K562 (cell line): ENCODE results near the gene TTC19. TPM values are rescaled to one million over a fixed set of nuclear protein-coding genes. Genes with fewer than 3 reads are reported as not detected.

Experiments used
- CREB3L1 ChIP-seq: fragments of 450-650 bp; IDR thresholded peaks from 2 replicates; pipeline ENCODE4 v1.6.1; 2014; ENCODE audit warnings: low read depth, mild to moderate bottlenecking, moderate library complexity, borderline replicate concordance
- DEAF1 ChIP-seq: fragments of 450-650 bp; formaldehyde crosslinking; IDR thresholded peaks from 2 replicates; pipeline ENCODE4 v1.4.0; 2020; ENCODE audit warnings: mild to moderate bottlenecking, moderate library complexity
- FOXA1 ChIP-seq: fragments of 450-650 bp; IDR thresholded peaks from 2 replicates; pipeline ENCODE4 v1.6.1; 2016; ENCODE audit warnings: mild to moderate bottlenecking, borderline replicate concordance
- GABPB1 ChIP-seq: sonication (generic); formaldehyde crosslinking; IDR thresholded peaks from 2 replicates; pipeline ENCODE4 v1.8.0; 2022; ENCODE audit warnings: mild to moderate bottlenecking, missing genetic modification reagents
- MTA1 ChIP-seq: fragments of 450-650 bp; IDR thresholded peaks from 2 replicates; pipeline ENCODE4 v1.6.1; 2017; ENCODE audit warnings: borderline replicate concordance
- PATZ1 ChIP-seq: fragments of 250-450 bp; sonication (Bioruptor Pico); IDR thresholded peaks from 2 replicates; pipeline ENCODE4 v1.5.0; 2020; ENCODE audit warnings: mild to moderate bottlenecking, borderline replicate concordance
- TAF9B ChIP-seq: fragments of 450-650 bp; IDR thresholded peaks from 2 replicates; pipeline ENCODE4 v1.6.1; 2018; ENCODE audit warnings: mild to moderate bottlenecking; ENCODE audit not compliant: partially characterized antibody
- TFAP4 ChIP-seq: sonication (generic); formaldehyde crosslinking; IDR thresholded peaks from 2 replicates; pipeline ENCODE4 v1.8.0; 2022; ENCODE audit warnings: missing genetic modification reagents, mild to moderate bottlenecking, moderate library complexity, borderline replicate concordance
- XRCC5 ChIP-seq: fragments of 200-400 bp; formaldehyde crosslinking; IDR thresholded peaks from 2 replicates; pipeline ENCODE4 v1.6.1; 2017; ENCODE audit warnings: low read depth, mild to moderate bottlenecking, low read length
- ZBTB11 ChIP-seq, 3 experiments: fragments of 200-800 bp in 1 of 3; fragments of 250-450 bp in 1 of 3; fragments of 450-650 bp in 1 of 3; sonication (Bioruptor Pico) in 1 of 3; sonication (Bioruptor generic) in 1 of 3; formaldehyde crosslinking in 1 of 3; IDR thresholded peaks; 2 replicates each; pipeline versions ENCODE4 v1.6.1 to v1.8.0; 2016 to 2022; ENCODE audit warnings: mild to moderate bottlenecking in 2 of 3, missing genetic modification characterization in 2 of 3, missing compliant biosample characterization in 1 of 3, moderate library complexity in 1 of 3
- ZC3H11A ChIP-seq: IDR thresholded peaks from 2 replicates; pipeline ENCODE4 v1.6.1; 2012; ENCODE audit warnings: low read depth, low read length, improper control_type of control experiment
- ZNF316 ChIP-seq: fragments of 450-650 bp; IDR thresholded peaks from 2 replicates; pipeline ENCODE4 v1.6.1; 2016
- ZNF444 ChIP-seq: fragments of 250-450 bp; sonication (Bioruptor Pico); IDR thresholded peaks from 2 replicates; pipeline ENCODE4 v1.4.0; 2020; ENCODE audit warnings: mild to moderate bottlenecking, moderate library complexity
- ZNF668 ChIP-seq: fragments of 250-450 bp; sonication (Bioruptor Pico); IDR thresholded peaks from 2 replicates; pipeline ENCODE4 v1.8.0; 2022; ENCODE audit warnings: mild to moderate bottlenecking, inconsistent platforms
- polyA plus RNA-seq, 8 experiments: library from polyadenylated mRNA; depleted of rRNA in 4 of 8; stranded (reverse) in 5 of 8; unstranded in 3 of 8; fragments of >200 nt; fragmentation: Nextera tagmentation in 2 of 8; fragmentation: Illumina TruSeq in 1 of 8; extraction: Ambion mirVana in 2 of 8; extraction: Trizol in 1 of 8; gene quantifications; 2 replicates each; pipeline versions ENCODE4 v1.2.1 to v1.2.3, GENCODE V29; 2011 to 2014; ENCODE audit warnings: inconsistent platforms in 1 of 8, missing spikeins in 1 of 8
- total RNA-seq, 7 experiments: library from RNA; depleted of rRNA in 6 of 7; stranded (reverse); fragments of >200 nt in 6 of 7; fragmentation: Illumina TruSeq in 2 of 7; extraction: Trizol in 2 of 7; gene quantifications; 2 replicates each; pipeline versions ENCODE4 v1.2.1 to v1.2.3, GENCODE V29; 2011 to 2021; ENCODE audit warnings: low replicate concordance in 1 of 7
- TF ChIP-seq, protein P1 (sequence below): sonication (generic); formaldehyde crosslinking; IDR thresholded peaks from 2 replicates; pipeline ENCODE4 v1.8.0; 2022; ENCODE audit warnings: missing genetic modification reagents, mild to moderate bottlenecking, borderline replicate concordance

Gene TTC19
- total and polyA plus RNA-seq, 9 of the 15 experiments (the other 6 are each of a cell fraction or from before 2014, with no cell fraction given) = 8.1 to 60.8 (median 25.3) TPM

DNA sequence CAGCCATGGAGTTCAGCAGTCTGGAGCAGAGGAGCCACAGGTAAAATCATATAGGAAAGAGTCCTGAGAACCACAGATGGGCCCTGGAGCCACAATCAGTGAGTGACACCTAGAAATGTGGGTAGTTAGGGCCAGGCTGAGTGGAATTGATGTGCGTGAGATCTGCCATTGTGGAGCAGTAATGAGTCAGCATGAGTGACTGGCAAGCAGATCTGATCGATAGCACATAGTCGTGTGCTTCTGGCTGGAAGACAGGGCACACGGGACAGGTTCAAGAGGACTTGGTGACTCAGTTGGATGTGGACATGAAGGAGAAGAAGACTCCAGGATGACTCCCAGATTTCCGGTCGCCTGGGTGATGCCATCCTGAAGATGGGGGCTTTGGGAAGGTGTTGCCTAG is 42.4 kb upstream of the TTC19 start (continued):
- TF ChIP-seq ZBTB11 (CRISPR knock-in tag; IDR thresholded peaks at IDR 0.05) (0 out of 6 replicates have a peak, but pooled peaks of 1 of the 3 experiments have one; percentile 20), FOXA1 (no peak), DEAF1 (CRISPR knock-in tag) (no peak), GABPB1 (CRISPR knock-in tag) (no peak), ZNF668 (CRISPR knock-in tag) (no peak), ZC3H11A (no peak), CREB3L1 (no peak), TAF9B (no peak), ZNF444 (CRISPR knock-in tag) (no peak), ZNF316 (peak; percentile 65), TFAP4 (no peak), PATZ1 (CRISPR knock-in tag) (no peak), XRCC5 (no peak), MTA1 (no peak)
- TF ChIP-seq, protein P1, sequence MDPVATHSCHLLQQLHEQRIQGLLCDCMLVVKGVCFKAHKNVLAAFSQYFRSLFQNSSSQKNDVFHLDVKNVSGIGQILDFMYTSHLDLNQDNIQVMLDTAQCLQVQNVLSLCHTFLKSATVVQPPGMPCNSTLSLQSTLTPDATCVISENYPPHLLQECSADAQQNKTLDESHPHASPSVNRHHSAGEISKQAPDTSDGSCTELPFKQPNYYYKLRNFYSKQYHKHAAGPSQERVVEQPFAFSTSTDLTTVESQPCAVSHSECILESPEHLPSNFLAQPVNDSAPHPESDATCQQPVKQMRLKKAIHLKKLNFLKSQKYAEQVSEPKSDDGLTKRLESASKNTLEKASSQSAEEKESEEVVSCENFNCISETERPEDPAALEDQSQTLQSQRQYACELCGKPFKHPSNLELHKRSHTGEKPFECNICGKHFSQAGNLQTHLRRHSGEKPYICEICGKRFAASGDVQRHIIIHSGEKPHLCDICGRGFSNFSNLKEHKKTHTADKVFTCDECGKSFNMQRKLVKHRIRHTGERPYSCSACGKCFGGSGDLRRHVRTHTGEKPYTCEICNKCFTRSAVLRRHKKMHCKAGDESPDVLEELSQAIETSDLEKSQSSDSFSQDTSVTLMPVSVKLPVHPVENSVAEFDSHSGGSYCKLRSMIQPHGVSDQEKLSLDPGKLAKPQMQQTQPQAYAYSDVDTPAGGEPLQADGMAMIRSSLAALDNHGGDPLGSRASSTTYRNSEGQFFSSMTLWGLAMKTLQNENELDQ (CRISPR knock-in tag) = no peak
